CD4-positive, alpha-beta memory T cell (primary cell): ENCODE data around the gene QRICH2. TPM values are rescaled to one million over a fixed set of nuclear protein-coding genes. Genes with fewer than 3 reads are reported as not detected.

ENCODE experiments used
- CTCF ChIA-PET: fragments of 350-600 bp; sonication (Branson Sonifier 250); formaldehyde crosslinking; loops from one replicate; lab custom pipeline; 2021; ENCODE audit warnings: inconsistent platforms; ENCODE audit not compliant: partially characterized antibody; lab: Charles Lee
- POLR2A ChIA-PET: fragments of 350-600 bp; sonication (Branson Sonifier 250); formaldehyde crosslinking; loops from one replicate; lab custom pipeline; 2021; ENCODE audit not compliant: partially characterized antibody; lab: Charles Lee
- DNase-seq, 5 donors: peaks; one replicate each; pipeline versions ENCODE4 v3.0.0 to v3.0.0-alpha.2; 2020 to 2022; ENCODE audit warnings: mixed read lengths in 1 of 5
- H3K27ac ChIP-seq: one replicate; pipeline ENCODE4 v1.7.0; 2013; ENCODE audit warnings: low read depth, low read length
- H3K27me3 ChIP-seq: 2 replicates; pipeline ENCODE4 v1.7.0; 2013; ENCODE audit warnings: mild to moderate bottlenecking, low read length, moderate library complexity; ENCODE audit not compliant: insufficient read depth
- H3K36me3 ChIP-seq: 2 replicates; pipeline ENCODE4 v1.7.0; 2013; ENCODE audit warnings: mild to moderate bottlenecking, low read length, moderate library complexity; ENCODE audit not compliant: insufficient read depth
- H3K4me1 ChIP-seq: 2 replicates; pipeline ENCODE4 v1.7.0; 2013; ENCODE audit warnings: mild to moderate bottlenecking, low read length, moderate library complexity; ENCODE audit not compliant: insufficient read depth
- H3K4me3 ChIP-seq, 2 donors: one replicate each; pipeline ENCODE4 v1.7.0; 2013; ENCODE audit warnings: low read length in 2 of 2, mild to moderate bottlenecking in 1 of 2
- H3K9me3 ChIP-seq, 2 donors: one replicate each; pipeline ENCODE4 v1.7.0; 2013; ENCODE audit warnings: low read length in 2 of 2, control low read depth in 1 of 2; ENCODE audit not compliant: control insufficient read depth in 1 of 2
- H3K27ac Mint-ChIP-seq, 7 donors: one replicate each; pipeline ENCODE4 v1.8.0; 2020 to 2021; ENCODE audit warnings: mixed read lengths in 7 of 7, mild to moderate bottlenecking in 6 of 7, inconsistent platforms in 3 of 7, moderate library complexity in 3 of 7
- H3K27me3 Mint-ChIP-seq, 2 donors: one replicate each; pipeline ENCODE4 v1.8.0; 2020 to 2021; ENCODE audit warnings: mixed read lengths in 2 of 2
- H3K36me3 Mint-ChIP-seq, 2 donors: one replicate each; pipeline ENCODE4 v1.8.0; 2020 to 2021; ENCODE audit warnings: mixed read lengths in 2 of 2, inconsistent platforms in 1 of 2, mild to moderate bottlenecking in 1 of 2
- H3K4me1 Mint-ChIP-seq, 4 donors: one replicate each; pipeline ENCODE4 v1.8.0; 2020 to 2021; ENCODE audit warnings: mixed read lengths in 4 of 4, mild to moderate bottlenecking in 1 of 4
- H3K4me3 Mint-ChIP-seq, 8 donors: one replicate each; pipeline ENCODE4 v1.8.0; 2020 to 2021; ENCODE audit warnings: mixed read lengths in 8 of 8, mild to moderate bottlenecking in 7 of 8, moderate library complexity in 6 of 8, inconsistent platforms in 3 of 8
- H3K9me3 Mint-ChIP-seq, 8 donors: one replicate each; pipeline ENCODE4 v1.8.0; 2020 to 2021; ENCODE audit warnings: mixed read lengths in 8 of 8, mild to moderate bottlenecking in 5 of 8, inconsistent platforms in 3 of 8, moderate library complexity in 1 of 8
- intact Hi-C: fragments of 100-400 bp; cut with micrococcal nuclease; formaldehyde crosslinking; loops from one replicate; pipeline ENCODE4 v1.15.1; 2023
- polyA plus RNA-seq, 2 donors: library from polyadenylated mRNA; unstranded; fragments of 300-500 nt; fragmentation: Illumina TruSeq; gene quantifications; one replicate each; pipeline ENCODE4 v1.2.3, GENCODE V29; 2021
- total RNA-seq, 2 experiments: library from RNA; stranded (reverse); gene quantifications; one replicate each; pipeline ENCODE4 v1.2.3, GENCODE V29; 2021

Gene QRICH2
- total and polyA plus RNA-seq, 4 experiments from 2014 or later: 0.21 to 5.5 (median 2.9) TPM

DNA sequence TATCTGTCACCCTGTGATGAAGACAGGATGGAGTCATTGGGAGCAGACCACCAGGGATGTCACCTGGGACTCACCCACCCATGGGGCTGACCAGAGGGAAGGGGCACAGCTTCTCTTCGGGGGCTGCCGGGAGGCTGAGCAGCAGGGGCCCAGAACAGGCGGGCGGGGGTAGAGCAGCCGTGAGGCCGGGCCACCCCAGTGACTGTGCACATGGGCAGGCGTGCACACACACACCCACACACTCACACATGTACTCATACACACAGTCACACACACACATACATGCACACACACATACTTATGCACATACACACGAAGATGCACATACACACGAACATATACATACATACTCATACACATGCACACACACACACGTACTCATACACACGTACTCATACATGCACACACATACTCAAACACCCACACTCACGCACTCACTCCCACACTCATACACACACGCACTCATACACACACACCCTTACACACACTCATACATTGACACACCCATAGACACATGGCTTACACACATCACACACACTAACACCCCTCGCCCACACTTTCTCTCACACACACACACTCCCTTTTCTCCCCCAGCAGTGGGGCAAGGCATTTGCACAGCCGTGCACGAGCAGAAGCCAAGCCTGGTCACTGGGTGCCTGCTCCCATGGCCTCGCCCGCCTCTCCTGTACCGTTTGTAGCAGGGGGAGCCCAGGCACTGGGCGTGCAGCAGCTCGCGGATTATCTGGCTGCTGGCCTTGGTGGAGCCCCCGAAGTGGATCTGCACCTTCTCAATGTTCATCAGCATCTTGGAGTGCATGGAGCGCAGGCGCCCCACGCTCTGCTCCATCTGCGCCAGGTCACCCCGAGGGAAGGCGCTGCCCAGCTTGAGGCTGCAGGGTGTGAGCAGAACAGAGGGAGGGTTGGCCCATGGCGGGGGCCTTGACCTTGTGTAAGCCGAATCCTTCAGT is 30.5 kb downstream of the QRICH2 start:
- Mint-ChIP-seq H3K27me3 (no peaks in the 10 kb centered on the region), H3K9me3 (no peaks in the 10 kb centered on the region), H3K4me3 (peak overlapping the region in 1 of 8 donors; percentile 3), H3K36me3 (peaks cover 0 to 1% of the 10 kb centered on the region in 2 donors), H3K27ac (peak overlapping the region in 5 of 7 donors; percentile 0 to 57 (median 38)), H3K4me1 (peaks cover 12 to 43% (median 16%) of the 10 kb centered on the region in 4 donors)
- peak in 1 of 5 donors; percentile 4 for DNase-seq
- intact Hi-C loops: no loop called here
- ChIA-PET CTCF (interaction anchor here (1.0 to 6.5 kb wide), 14 partner anchors 9 to 264 kb away, joined by 4 to 232 read pairs (median 28); partner anchors contain the start of genes EXOC7 and FOXJ1), POLR2A (interaction anchor here (1.0 to 5.2 kb wide), 5 partner anchors 8 to 156 kb away, joined by 3 to 53 read pairs (median 30); partner anchors contain the start of gene UBALD2)
- Histone ChIP-seq H3K27me3 (no peaks in the 10 kb centered on the region), H3K4me1 (peaks cover 33% of the 10 kb centered on the region), H3K27ac (no peak overlapping the region), H3K9me3 (no peaks in the 10 kb centered on the region), H3K36me3 (no peaks in the 10 kb centered on the region), H3K4me3 (no peak overlapping the region)

DNA sequence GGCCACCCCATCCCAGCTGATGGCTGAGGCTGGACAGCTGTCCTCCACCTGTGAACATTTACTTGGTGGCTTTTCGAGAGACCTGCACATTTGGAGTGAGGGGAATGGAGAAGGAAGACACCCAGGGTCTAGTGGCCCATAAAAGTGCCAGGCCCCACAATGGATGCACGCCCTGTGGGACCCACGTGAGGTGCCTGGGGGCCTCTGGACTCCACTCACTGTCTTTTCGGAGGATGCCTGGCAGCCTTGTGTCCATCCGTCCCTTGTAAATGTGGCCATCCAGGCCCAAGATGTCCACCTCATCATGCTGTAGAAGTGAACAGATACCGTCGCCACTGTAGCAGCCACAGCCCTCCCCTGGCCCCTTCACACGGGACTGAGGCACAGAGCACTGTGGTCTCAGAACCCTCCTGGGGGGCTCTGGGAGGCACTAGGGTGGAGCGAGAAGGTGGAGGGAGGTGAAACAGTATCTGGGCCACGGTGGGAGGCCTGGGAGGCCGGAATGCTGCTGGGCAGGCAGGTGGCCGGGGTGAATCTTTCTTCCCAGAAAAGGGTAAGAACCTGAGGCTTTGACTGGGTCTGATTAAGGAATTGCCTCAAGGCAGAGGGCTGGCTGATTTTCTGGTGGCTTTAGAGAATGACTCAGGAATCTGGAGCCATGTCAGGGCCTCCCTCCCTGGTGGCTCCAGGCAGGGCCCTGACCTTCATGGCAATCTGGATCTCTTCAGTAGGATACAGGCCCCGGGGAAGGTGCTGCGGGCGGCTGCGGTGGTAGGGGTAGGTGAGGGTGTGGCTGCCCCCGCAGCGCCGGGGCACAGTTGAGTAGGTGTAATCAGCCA is 31.4 kb downstream of the QRICH2 start:
- Histone ChIP-seq H3K9me3 (no peaks in the 10 kb centered on the region), H3K27ac (no peak overlapping the region), H3K4me1 (peaks cover 42% of the 10 kb centered on the region), H3K4me3 (no peak overlapping the region), H3K27me3 (no peaks in the 10 kb centered on the region), H3K36me3 (no peaks in the 10 kb centered on the region)
- peaks cover 0 to 1% (median 0%) of the 10 kb centered on the region in 8 donors for H3K9me3 Mint-ChIP-seq
- H3K4me3 Mint-ChIP-seq: no peak overlapping the region
- intact Hi-C loops: no loop called here
- peak in 1 of 5 donors; percentile 7 for DNase-seq
- H3K27me3 Mint-ChIP-seq: no peaks in the 10 kb centered on the region
- ChIA-PET POLR2A (interaction anchor here (1.0 to 18.5 kb wide), 4 partner anchors 11 to 92 kb away, joined by 3 to 620 read pairs (median 322); partner anchors contain the start of genes RNF157 and UBALD2), CTCF (interaction anchor here (1.2 to 6.1 kb wide), 3 partner anchors 14 to 154 kb away, joined by 3 to 232 read pairs (median 53); no protein-coding TSS in a partner anchor)
- peak overlapping the region in 4 of 7 donors; percentile 0 to 76 (median 52) for H3K27ac Mint-ChIP-seq
- H3K36me3 Mint-ChIP-seq: peaks cover 0 to 1% of the 10 kb centered on the region in 2 donors
- H3K4me1 Mint-ChIP-seq: peaks cover 12 to 49% (median 20%) of the 10 kb centered on the region in 4 donors

DNA sequence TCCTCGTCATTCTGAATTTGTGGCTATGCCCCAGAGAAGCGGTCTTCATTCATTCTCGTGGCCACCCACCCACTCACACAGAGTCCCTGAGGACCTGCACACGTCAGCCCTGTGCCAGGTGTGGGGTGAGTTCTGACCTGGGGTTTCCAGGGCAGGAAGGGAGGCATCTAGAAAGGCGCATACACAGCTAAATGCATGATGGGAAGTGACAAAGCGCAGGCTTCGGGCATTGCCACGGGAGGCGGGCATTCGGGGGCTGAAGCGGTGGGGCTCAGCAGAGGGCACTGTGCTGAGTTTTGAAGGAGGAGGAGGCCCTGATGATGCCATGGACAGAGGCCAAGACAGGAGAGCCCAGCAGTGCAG is 32.0 kb downstream of the QRICH2 start:
- peaks cover 0 to 1% of the 10 kb centered on the region in 2 donors for H3K36me3 Mint-ChIP-seq
- intact Hi-C loops: no loop called here
- Histone ChIP-seq H3K36me3 (peaks cover under 1% of the 10 kb centered on the region), H3K4me1 (peaks cover 48% of the 10 kb centered on the region), H3K9me3 (no peaks in the 10 kb centered on the region), H3K27me3 (no peaks in the 10 kb centered on the region), H3K4me3 (no peak overlapping the region), H3K27ac (no peak overlapping the region)
- no peak overlapping the region for H3K4me3 Mint-ChIP-seq
- ChIA-PET CTCF (interaction anchor here (1.2 to 6.1 kb wide), 2 partner anchors 14 to 96 kb away, joined by 3 to 53 read pairs; no protein-coding TSS in a partner anchor), POLR2A (interaction anchor here (1.8 to 18.5 kb wide), 5 partner anchors 10 to 173 kb away, joined by 4 to 620 read pairs (median 108); partner anchors contain the start of genes EXOC7, RNF157 and UBALD2)
- H3K4me1 Mint-ChIP-seq: peaks cover 12 to 56% (median 24%) of the 10 kb centered on the region in 4 donors
- peak overlapping the region in 5 of 7 donors; percentile 0 to 76 (median 46) for H3K27ac Mint-ChIP-seq
- H3K9me3 Mint-ChIP-seq: peaks cover 0 to 1% (median 0%) of the 10 kb centered on the region in 8 donors
- no peak for DNase-seq
- no peaks in the 10 kb centered on the region for H3K27me3 Mint-ChIP-seq

DNA sequence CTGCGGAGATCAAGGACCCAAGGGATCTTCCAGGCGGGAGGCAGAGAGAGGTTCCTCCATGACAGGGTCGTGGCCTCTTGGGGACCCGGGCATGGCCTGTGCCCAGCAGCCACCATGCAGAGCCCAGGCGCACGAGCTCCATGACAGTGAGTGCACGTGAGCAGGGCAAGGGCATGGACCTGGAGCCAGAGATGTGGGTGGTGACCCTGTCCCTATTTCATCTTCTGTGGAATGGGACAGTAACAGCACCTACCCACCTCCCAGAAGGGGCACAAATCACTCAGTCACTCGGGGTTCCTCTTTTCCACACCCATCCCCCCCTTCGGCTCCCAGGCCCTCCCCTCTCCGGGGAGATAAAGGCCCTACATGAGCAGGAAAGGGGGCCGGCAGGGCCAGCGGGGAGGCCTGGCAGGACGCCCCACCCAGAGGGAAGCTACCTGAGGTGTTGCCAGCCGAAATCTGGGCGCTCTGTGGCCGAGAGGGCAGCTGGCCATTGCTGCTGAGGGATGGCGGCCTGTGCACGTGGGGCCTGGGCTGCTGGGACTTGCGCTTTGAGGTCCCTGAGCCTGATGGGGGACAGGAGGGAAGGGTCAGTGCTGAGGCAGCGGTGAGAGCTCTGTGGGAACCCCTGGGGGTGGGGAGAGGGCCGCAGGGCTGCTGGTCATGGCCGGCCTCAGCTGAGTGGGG is 32.6 kb downstream of the QRICH2 start:
- no peaks in the 10 kb centered on the region for H3K27me3 ChIP-seq
- H3K4me3 ChIP-seq: no peak overlapping the region
- CTCF ChIA-PET: interaction anchor here (1.2 to 6.1 kb wide), 4 partner anchors 13 to 153 kb away, joined by 3 to 53 read pairs (median 13); no protein-coding TSS in a partner anchor
- intact Hi-C loops: no loop called here
- H3K9me3 ChIP-seq: no peaks in the 10 kb centered on the region
- Mint-ChIP-seq H3K4me1 (peaks cover 16 to 60% (median 28%) of the 10 kb centered on the region in 4 donors), H3K36me3 (peaks cover 0 to 1% of the 10 kb centered on the region in 2 donors), H3K9me3 (peaks cover 0 to 1% (median 0%) of the 10 kb centered on the region in 8 donors), H3K4me3 (no peak overlapping the region), H3K27ac (peak overlapping the region in 4 of 7 donors; percentile 41 to 91 (median 76)), H3K27me3 (no peaks in the 10 kb centered on the region)
- DNase-seq: no peak
- H3K27ac ChIP-seq: no peak overlapping the region
- H3K36me3 ChIP-seq: peaks cover 5% of the 10 kb centered on the region
- peaks cover 52% of the 10 kb centered on the region for H3K4me1 ChIP-seq
- POLR2A ChIA-PET: interaction anchor here (1.1 to 18.5 kb wide), 8 partner anchors 10 to 212 kb away, joined by 3 to 620 read pairs (median 60); partner anchors contain the start of genes EXOC7, RNF157 and UBALD2

DNA sequence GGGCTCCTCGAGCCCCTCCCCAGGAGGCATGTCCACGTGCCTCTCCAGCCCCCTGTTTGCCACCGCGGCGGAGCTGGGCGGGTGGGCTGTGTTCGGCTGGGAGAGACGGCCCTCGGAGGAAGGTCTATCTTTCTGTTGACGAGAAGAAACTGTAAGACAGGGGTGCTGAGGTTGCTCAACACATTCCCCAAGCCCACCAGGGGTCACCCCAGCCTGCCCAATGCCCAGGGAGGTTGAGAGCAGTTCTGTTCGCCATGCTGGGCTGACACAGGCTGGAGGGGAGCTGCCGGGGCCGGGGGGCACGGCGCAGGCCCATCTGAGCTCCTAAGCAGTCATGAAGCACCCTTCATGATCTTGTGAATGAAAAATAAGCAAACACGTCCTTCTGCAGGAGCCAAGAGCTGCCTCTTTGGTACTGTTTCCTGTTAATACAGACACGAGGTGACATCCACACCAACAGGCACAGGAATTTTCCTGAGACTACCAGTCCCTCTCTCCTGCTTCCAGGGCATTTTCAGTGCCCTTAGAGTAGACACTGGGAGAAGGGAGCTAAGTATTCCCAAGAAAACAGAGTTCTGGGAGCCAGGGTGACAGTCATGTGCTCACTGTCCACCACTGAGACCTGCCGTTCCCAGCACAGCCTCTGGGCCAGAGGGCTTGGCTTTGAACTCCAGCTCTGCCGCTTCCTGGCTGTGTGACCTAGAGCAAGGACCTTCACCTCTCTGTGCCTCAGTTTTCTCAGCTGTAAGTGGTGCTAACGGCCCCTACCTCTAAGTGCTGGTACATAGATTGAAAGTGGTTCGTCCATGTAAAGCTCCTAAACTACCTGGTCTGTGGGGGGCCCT is 33.7 kb downstream of the QRICH2 start:
- H3K27ac ChIP-seq: peak overlapping the region; percentile 4
- Mint-ChIP-seq H3K4me1 (peaks cover 18 to 64% (median 35%) of the 10 kb centered on the region in 4 donors), H3K4me3 (peak overlapping the region in 2 of 8 donors; percentile 31 to 39), H3K9me3 (peaks cover 0 to 1% (median 0%) of the 10 kb centered on the region in 8 donors), H3K27ac (peak overlapping the region in 6 of 7 donors; percentile 22 to 91 (median 48)), H3K36me3 (peaks cover 2 to 9% of the 10 kb centered on the region in 2 donors), H3K27me3 (no peaks in the 10 kb centered on the region)
- no peak overlapping the region for H3K4me3 ChIP-seq
- no peak for DNase-seq
- no peaks in the 10 kb centered on the region for H3K9me3 ChIP-seq
- intact Hi-C loops: no loop called here
- CTCF ChIA-PET: interaction anchor here (0.9 to 6.1 kb wide), 6 partner anchors 85 to 152 kb away, joined by 4 to 53 read pairs (median 7); no protein-coding TSS in a partner anchor
- POLR2A ChIA-PET: interaction anchor here (1.1 to 18.5 kb wide), 10 partner anchors 8 to 211 kb away, joined by 3 to 620 read pairs (median 60); partner anchors contain the start of genes EXOC7, FOXJ1, RNF157 and UBALD2
- H3K36me3 ChIP-seq: peaks cover 10% of the 10 kb centered on the region
- H3K4me1 ChIP-seq: peaks cover 58% of the 10 kb centered on the region
- H3K27me3 ChIP-seq: no peaks in the 10 kb centered on the region
